ENCODE measurements around the gene CLMN. TPM values are rescaled to one million over a fixed set of nuclear protein-coding genes. Genes with fewer than 3 reads are reported as not detected.

CLMN gene
- total and polyA plus RNA-seq, 2 donors (not counting 3 experiments of a cell fraction or from before 2014, with no cell fraction given) = 0.72 to 9.6 TPM

GRCh38 chr14:95227279-95227860 is 92.3 kb downstream of the CLMN start:
- no peak overlapping the region for H3K27ac ChIP-seq (ENCODE audit: insufficient read depth, low read depth, low read length)
- CTCF ChIA-PET = interaction anchor here (0.8 to 1.3 kb wide), 2 partner anchors 134 to 200 kb away, joined by 3 to 4 read pairs; no protein-coding TSS in a partner anchor

More at GRCh38 chr14:95227279-95227860, 92.3 kb downstream of the CLMN start:
- peak; percentile 69 for DNase-seq (ENCODE audit: low read depth, low spot score)
- Histone ChIP-seq H4K20me1 (replicated peaks; ENCODE audit: control insufficient read depth, extremely low read depth, insufficient read depth, low read length) (no peaks in the 10 kb centered on the region), H3K79me2 (ENCODE audit: control insufficient read depth, insufficient read depth, low read length) (no peaks in the 10 kb centered on the region), H3K4me3 (replicated peaks in 1 of 3; ENCODE audit: insufficient read depth in 1 of 3, low read depth in 1 of 3, low read length in 3 of 3) (no peak overlapping the region), H3K27me3 (ENCODE audit: control insufficient read depth in 2 of 2, insufficient read depth in 2 of 2, low read length in 2 of 2) (no peaks in the 10 kb centered on the region), H3K36me3 (ENCODE audit: control insufficient read depth in 2 of 2, extremely low read depth in 1 of 2, insufficient read depth in 2 of 2, low read length in 2 of 2) (no peaks in the 10 kb centered on the region), H3K9ac (replicated peaks; ENCODE audit: extremely low read depth, insufficient read depth, low read length) (no peak overlapping the region), H3K9me3 (replicated peaks; ENCODE audit: control insufficient read depth, insufficient read depth, low read length) (no peaks in the 10 kb centered on the region), H3K9me1 (replicated peaks; ENCODE audit: control insufficient read depth, extremely low read depth, insufficient read depth, low read length) (no peaks in the 10 kb centered on the region), H2AFZ (ENCODE audit: low read depth, low read length) (peak overlapping the region; percentile 65), H3K4me1 (ENCODE audit: control insufficient read depth, extremely low read depth, insufficient read depth, low read length) (peaks cover 8% of the 10 kb centered on the region), H3K4me2 (ENCODE audit: insufficient read depth, low read length) (peak overlapping the region; percentile 16)
- TF ChIP-seq POLR2AphosphoS5 (IDR thresholded peaks at IDR 0.05; ENCODE audit: insufficient read depth, low read depth, low read length) = no peak
- no peak for TF ChIP-seq POLR2A (IDR thresholded peaks at IDR 0.05; ENCODE audit: low read depth, low read length)
- no peak for TF ChIP-seq FOS (IDR thresholded peaks at IDR 0.05; ENCODE audit: borderline replicate concordance, insufficient read depth, low read length)
- TF ChIP-seq MYC (IDR thresholded peaks at IDR 0.05; ENCODE audit: low read depth, low read length) = no peak
- no peak for TF ChIP-seq GATA2 (IDR thresholded peaks at IDR 0.05; ENCODE audit: insufficient read depth, insufficient read length, low read depth, low read length)
- TF ChIP-seq MAX (IDR thresholded peaks at IDR 0.05; ENCODE audit: insufficient read depth, insufficient read length) = no peak
- no peak for TF ChIP-seq CTCF (IDR thresholded peaks at IDR 0.05; ENCODE audit: extremely low read depth in 1 of 2, insufficient read depth in 1 of 2, low read depth in 1 of 2, low read length in 2 of 2)
- TF ChIP-seq EZH2 (IDR thresholded peaks at IDR 0.05; ENCODE audit: borderline replicate concordance, low read depth, low read length, severe bottlenecking) = no peak
- no peak for TF ChIP-seq JUN (IDR thresholded peaks at IDR 0.05; ENCODE audit: borderline replicate concordance, insufficient read depth, insufficient read length, low read depth)
- intact Hi-C loops (cut with micrococcal nuclease) = no loop called here
- POLR2A ChIA-PET = no interaction called here
- dilution Hi-C loops (cut with MboI; ENCODE audit: extremely low pct_ligation_motif_present, low sequenced_read_pairs) = no loop called here
- no TSS peak for BruUV-seq (replicated peaks)
- peak; percentile 84 for FAIRE-seq
